Lower leg skin (tissue), 3 donors: ENCODE measurements around the gene ADGRV1.

Source experiments
- POLR2A ChIP-seq, 2 donors: fragments of 450-650 bp; IDR thresholded peaks; one replicate each; pipeline ENCODE4 v1.6.1; 2016 to 2017; ENCODE audit warnings: antibody characterized with exemption in 2 of 2, mild to moderate bottlenecking in 1 of 2, moderate library complexity in 1 of 2
- TF ChIP-seq, protein P1 (sequence below), 3 donors: fragments of 450-650 bp; IDR thresholded peaks; one replicate each; pipeline ENCODE4 v1.5.1; 2016; ENCODE audit warnings: antibody characterized with exemption in 3 of 3, mild to moderate bottlenecking in 3 of 3, moderate library complexity in 2 of 3

DNA sequence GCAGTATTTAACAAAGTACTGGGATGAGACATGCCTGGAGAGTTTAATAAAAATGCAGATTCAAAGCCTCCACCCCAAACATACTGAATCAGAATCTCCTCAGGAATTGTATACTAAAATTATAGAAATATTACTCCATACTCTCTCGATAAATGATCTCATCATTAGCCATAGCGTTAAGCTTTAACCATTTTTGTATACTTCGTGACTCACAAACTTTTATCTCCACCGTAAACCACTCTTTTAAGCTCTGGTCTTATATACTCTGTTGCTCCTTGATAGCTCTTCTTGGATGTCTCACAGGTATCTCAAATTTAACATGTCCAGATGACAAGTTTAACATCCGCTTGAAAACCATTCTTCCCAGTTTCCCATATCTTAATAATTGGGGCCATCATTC, 327.8 kb downstream of the ADGRV1 start:
- TF ChIP-seq, protein P1, sequence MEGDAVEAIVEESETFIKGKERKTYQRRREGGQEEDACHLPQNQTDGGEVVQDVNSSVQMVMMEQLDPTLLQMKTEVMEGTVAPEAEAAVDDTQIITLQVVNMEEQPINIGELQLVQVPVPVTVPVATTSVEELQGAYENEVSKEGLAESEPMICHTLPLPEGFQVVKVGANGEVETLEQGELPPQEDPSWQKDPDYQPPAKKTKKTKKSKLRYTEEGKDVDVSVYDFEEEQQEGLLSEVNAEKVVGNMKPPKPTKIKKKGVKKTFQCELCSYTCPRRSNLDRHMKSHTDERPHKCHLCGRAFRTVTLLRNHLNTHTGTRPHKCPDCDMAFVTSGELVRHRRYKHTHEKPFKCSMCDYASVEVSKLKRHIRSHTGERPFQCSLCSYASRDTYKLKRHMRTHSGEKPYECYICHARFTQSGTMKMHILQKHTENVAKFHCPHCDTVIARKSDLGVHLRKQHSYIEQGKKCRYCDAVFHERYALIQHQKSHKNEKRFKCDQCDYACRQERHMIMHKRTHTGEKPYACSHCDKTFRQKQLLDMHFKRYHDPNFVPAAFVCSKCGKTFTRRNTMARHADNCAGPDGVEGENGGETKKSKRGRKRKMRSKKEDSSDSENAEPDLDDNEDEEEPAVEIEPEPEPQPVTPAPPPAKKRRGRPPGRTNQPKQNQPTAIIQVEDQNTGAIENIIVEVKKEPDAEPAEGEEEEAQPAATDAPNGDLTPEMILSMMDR (IDR thresholded peaks at IDR 0.05) = no peak
- TF ChIP-seq POLR2A (IDR thresholded peaks at IDR 0.05) = no peak
